ENCODE measurements around the gene TCERG1. TPM values are rescaled to one million over a fixed set of nuclear protein-coding genes. Genes with fewer than 3 reads are reported as not detected.

Gene TCERG1
- total RNA-seq, 1 experiment from 2014 or later = 112 TPM

- Histone ChIP-seq H3K18ac (ENCODE audit: insufficient read length, low read depth, low read length) (no peak overlapping the region), H3K23me2 (ENCODE audit: insufficient read length, low read depth, low read length, poor library complexity, severe bottlenecking) (no peaks in the 10 kb centered on the region), H2BK5ac (ENCODE audit: insufficient read length, low read length) (no peak overlapping the region), H4K8ac (replicated peaks; ENCODE audit: insufficient read length, low read depth, low read length) (no peak overlapping the region), H3K4me2 (ENCODE audit: insufficient read depth, insufficient read length, low read length) (no peak overlapping the region), H2AFZ (ENCODE audit: low read length) (no peak overlapping the region), H4K20me1 (ENCODE audit: control insufficient read depth, insufficient read depth, insufficient read length) (no peaks in the 10 kb centered on the region), H2BK12ac (ENCODE audit: insufficient read length, low read depth, low read length) (no peak overlapping the region), H2AK5ac (ENCODE audit: insufficient read length, low read length) (no peak overlapping the region), H3K79me1 (ENCODE audit: insufficient read depth, low read depth, low read length, poor library complexity, severe bottlenecking) (no peaks in the 10 kb centered on the region), H2BK20ac (ENCODE audit: low read depth, low read length, poor library complexity, severe bottlenecking) (no peak overlapping the region), H3K4ac (ENCODE audit: low read depth, low read length) (no peak overlapping the region), H3T11ph (ENCODE audit: low read length) (no peak overlapping the region), H3K27ac (ENCODE audit: insufficient read length, low read depth, low read length) (no peak overlapping the region), H3K79me2 (ENCODE audit: insufficient read depth, low read length) (no peaks in the 10 kb centered on the region), H3K4me1 (ENCODE audit: insufficient read depth, low read length) (no peaks in the 10 kb centered on the region), H3K9ac (ENCODE audit: extremely low read depth, insufficient read length, low read length) (no peak overlapping the region), H3K23ac (ENCODE audit: insufficient read length, low read depth, low read length) (no peak overlapping the region), H2BK15ac (ENCODE audit: low read depth, low read length) (no peak overlapping the region), H2BK120ac (ENCODE audit: low read depth, low read length, poor library complexity, severe bottlenecking) (no peak overlapping the region), H3K14ac (ENCODE audit: insufficient read depth, low read length) (no peak overlapping the region), H4K91ac (ENCODE audit: insufficient read length, low read depth, low read length) (no peak overlapping the region), H3K9me3 (ENCODE audit: control insufficient read depth, low read depth, low read length) (no peaks in the 10 kb centered on the region), H3K56ac (ENCODE audit: insufficient read length, low read depth, low read length) (no peak overlapping the region), H3K27me3 (ENCODE audit: insufficient read depth, low read length) (no peaks in the 10 kb centered on the region), H4K5ac (ENCODE audit: insufficient read length, low read depth, low read length) (no peak overlapping the region)
- no peak for DNase-seq
- Mint-ChIP-seq H3K27ac (no peak overlapping the region), H3K4me1 (no peaks in the 10 kb centered on the region), H3K9me3 (no peaks in the 10 kb centered on the region), H3K36me3 (ENCODE audit: insufficient read depth in 1 of 3, low read depth in 3 of 3) (no peaks in the 10 kb centered on the region), H3K27me3 (ENCODE audit: low read depth) (peaks cover 4% of the 10 kb centered on the region; the same call in 1 of the 2 replicates), H3K4me3 (no peak overlapping the region)
- TF ChIP-seq CTCF (conservative IDR thresholded peaks at IDR 0.05) = no peak
Observed at GRCh38 chr5:146419696-146420095, 27.4 kb upstream of the TCERG1 start.
